DOHH2 (cell line): Measurements from ENCODE around the gene FTO.

Experiments
- CTCF ChIP-seq: fragments of 200-600 bp; sonication (generic); IDR thresholded peaks from one replicate; pipeline ENCODE4 v1.5.1; 2014; ENCODE audit warnings: antibody characterized with exemption, mild to moderate bottlenecking, low read depth, low read length; ENCODE audit not compliant: poor library complexity, severe bottlenecking
- EZH2phosphoT487 ChIP-seq: fragments of 200-600 bp; sonication (generic); IDR thresholded peaks from 2 replicates; pipeline ENCODE4 v1.6.1; 2017; ENCODE audit warnings: borderline replicate concordance, mild to moderate bottlenecking, antibody characterized with exemption, low read length, moderate library complexity, mixed read lengths

- TF ChIP-seq CTCF (no peak), EZH2phosphoT487 (no peak)
These were observed 58.2 kb downstream of the FTO start for GRCh38 chr16:53761962-53762703.
